Esophagus squamous epithelium (tissue), 4 donors: ENCODE results near the gene GBP1.

Experiments used
- CTCF ChIP-seq, 6 experiments: fragments of 450-650 bp in 4 of 6; fragments of 200-600 bp in 2 of 6; sonication (generic) in 2 of 6; IDR thresholded peaks; one replicate each; pipeline ENCODE4 v1.5.1; 2016 to 2019; ENCODE audit warnings: antibody characterized with exemption in 6 of 6, mild to moderate bottlenecking in 4 of 6, moderate library complexity in 4 of 6
- POLR2A ChIP-seq, 4 donors: fragments of 450-650 bp; IDR thresholded peaks; one replicate each; pipeline ENCODE4 v1.6.1; 2017; ENCODE audit warnings: antibody characterized with exemption in 4 of 4, mild to moderate bottlenecking in 4 of 4, moderate library complexity in 3 of 4

GRCh38 chr1:89095737-89096136 lies 30.7 kb upstream of the GBP1 start:
- TF ChIP-seq CTCF (IDR thresholded peaks at IDR 0.05) (no peak), POLR2A (IDR thresholded peaks at IDR 0.05) (no peak)
